ENCODE results near the gene ARL8A. TPM values are rescaled to one million over a fixed set of nuclear protein-coding genes. Genes with fewer than 3 reads are reported as not detected.

The ARL8A gene
- polyA plus RNA-seq, 1 donor (not counting 4 experiments of a cell fraction or from before 2014, with no cell fraction given): 58.6 TPM

DNA sequence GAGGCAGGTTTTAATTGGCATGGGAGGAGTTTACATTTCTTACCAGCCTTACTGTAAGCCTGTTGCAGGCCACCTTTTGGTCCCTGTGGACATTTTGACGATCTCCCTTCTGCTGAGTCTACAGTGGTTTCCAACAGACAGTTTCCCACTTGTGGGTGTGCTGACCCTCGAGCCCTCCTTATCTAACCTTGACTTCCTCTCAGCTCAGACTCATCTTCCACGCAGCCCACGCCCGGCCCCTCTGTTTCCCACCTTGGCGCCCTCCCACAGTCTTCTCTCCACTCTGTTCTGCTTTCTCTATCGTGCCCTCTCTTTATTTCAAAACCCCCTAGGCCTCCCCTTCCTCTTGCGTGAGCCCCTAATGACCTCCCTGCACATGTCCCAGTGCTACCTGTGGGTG is 6.1 kb upstream of the ARL8A start:
- Histone ChIP-seq H3K36me3 (ENCODE audit: control insufficient read depth in 2 of 2, extremely low read depth in 1 of 2, insufficient read depth in 2 of 2, low read length in 2 of 2) (no peaks in the 10 kb centered on the region), H3K9ac (ENCODE audit: control insufficient read depth, extremely low read depth, insufficient read depth, low read length) (no peak overlapping the region), H3K9me1 (ENCODE audit: control insufficient read depth, extremely low read depth, insufficient read depth, low read length) (no peaks in the 10 kb centered on the region), H3K27ac (ENCODE audit: control insufficient read depth, insufficient read depth, low read length) (no peak overlapping the region), H3K4me3 (ENCODE audit: control insufficient read depth in 2 of 3, extremely low read depth in 1 of 3, insufficient read depth in 2 of 3, low read depth in 1 of 3, low read length in 3 of 3) (no peak overlapping the region), H3K79me2 (ENCODE audit: control insufficient read depth, insufficient read depth, low read length) (no peaks in the 10 kb centered on the region), H2AFZ (ENCODE audit: control insufficient read depth, low read length) (no peak overlapping the region), H3K4me1 (ENCODE audit: control insufficient read depth, extremely low read depth, insufficient read depth, low read length) (peaks cover under 1% of the 10 kb centered on the region), H3K4me2 (ENCODE audit: control insufficient read depth, extremely low read depth, insufficient read depth, low read depth, low read length) (no peak overlapping the region), H3K9me3 (ENCODE audit: control insufficient read depth, low read depth, low read length) (no peaks in the 10 kb centered on the region), H4K20me1 (ENCODE audit: control insufficient read depth, extremely low read depth, insufficient read depth, low read length) (no peaks in the 10 kb centered on the region), H3K27me3 (ENCODE audit: control insufficient read depth, extremely low read depth, insufficient read depth, low read length) (no peaks in the 10 kb centered on the region)
- dilution Hi-C loops (cut with MboI; ENCODE audit: extremely low pct_ligation_motif_present, low sequenced_read_pairs): no loop called here
- DNase-seq (ENCODE audit: low read depth, low spot score) (no peak), FAIRE-seq (no peak)
- TF ChIP-seq, protein P1, sequence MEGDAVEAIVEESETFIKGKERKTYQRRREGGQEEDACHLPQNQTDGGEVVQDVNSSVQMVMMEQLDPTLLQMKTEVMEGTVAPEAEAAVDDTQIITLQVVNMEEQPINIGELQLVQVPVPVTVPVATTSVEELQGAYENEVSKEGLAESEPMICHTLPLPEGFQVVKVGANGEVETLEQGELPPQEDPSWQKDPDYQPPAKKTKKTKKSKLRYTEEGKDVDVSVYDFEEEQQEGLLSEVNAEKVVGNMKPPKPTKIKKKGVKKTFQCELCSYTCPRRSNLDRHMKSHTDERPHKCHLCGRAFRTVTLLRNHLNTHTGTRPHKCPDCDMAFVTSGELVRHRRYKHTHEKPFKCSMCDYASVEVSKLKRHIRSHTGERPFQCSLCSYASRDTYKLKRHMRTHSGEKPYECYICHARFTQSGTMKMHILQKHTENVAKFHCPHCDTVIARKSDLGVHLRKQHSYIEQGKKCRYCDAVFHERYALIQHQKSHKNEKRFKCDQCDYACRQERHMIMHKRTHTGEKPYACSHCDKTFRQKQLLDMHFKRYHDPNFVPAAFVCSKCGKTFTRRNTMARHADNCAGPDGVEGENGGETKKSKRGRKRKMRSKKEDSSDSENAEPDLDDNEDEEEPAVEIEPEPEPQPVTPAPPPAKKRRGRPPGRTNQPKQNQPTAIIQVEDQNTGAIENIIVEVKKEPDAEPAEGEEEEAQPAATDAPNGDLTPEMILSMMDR (optimal IDR thresholded peaks at IDR 0.05 in 1 of 3, IDR thresholded peaks at IDR 0.05 in 1 of 3, conservative IDR thresholded peaks at IDR 0.05 in 1 of 3; ENCODE audit: extremely low read depth in 1 of 3, insufficient read depth in 2 of 3, low read length in 3 of 3): no peak
- no peak for TF ChIP-seq EZH2 (IDR thresholded peaks at IDR 0.05; ENCODE audit: low read length)

DNA sequence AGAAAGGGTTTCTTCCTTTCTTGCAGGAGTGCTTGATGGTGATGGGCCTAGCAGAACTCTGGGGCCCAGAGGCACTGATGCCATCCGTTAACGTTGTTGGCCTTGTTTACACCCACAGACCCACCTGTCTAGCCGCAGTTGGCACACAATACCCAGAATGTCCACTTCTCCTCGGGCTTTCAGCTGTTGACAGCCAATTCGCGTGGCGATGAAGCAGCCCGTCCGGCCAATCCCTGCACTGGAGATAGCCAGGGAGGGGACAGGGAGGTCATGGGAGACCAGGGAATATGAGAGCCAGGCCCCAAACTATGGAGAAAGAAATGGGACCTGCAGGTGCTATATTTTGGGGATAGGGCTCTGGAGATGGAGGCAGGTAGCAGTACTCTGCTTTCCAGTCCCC is 5.7 kb upstream of the ARL8A start:
- Histone ChIP-seq H3K27ac (ENCODE audit: control insufficient read depth, insufficient read depth, low read length) (no peak overlapping the region), H3K9ac (ENCODE audit: control insufficient read depth, extremely low read depth, insufficient read depth, low read length) (no peak overlapping the region), H3K36me3 (ENCODE audit: control insufficient read depth in 2 of 2, extremely low read depth in 1 of 2, insufficient read depth in 2 of 2, low read length in 2 of 2) (no peaks in the 10 kb centered on the region), H3K4me2 (ENCODE audit: control insufficient read depth, extremely low read depth, insufficient read depth, low read depth, low read length) (no peak overlapping the region), H4K20me1 (ENCODE audit: control insufficient read depth, extremely low read depth, insufficient read depth, low read length) (no peaks in the 10 kb centered on the region), H3K27me3 (ENCODE audit: control insufficient read depth, extremely low read depth, insufficient read depth, low read length) (no peaks in the 10 kb centered on the region), H3K4me1 (ENCODE audit: control insufficient read depth, extremely low read depth, insufficient read depth, low read length) (peaks cover 4% of the 10 kb centered on the region), H3K4me3 (ENCODE audit: control insufficient read depth in 2 of 3, extremely low read depth in 1 of 3, insufficient read depth in 2 of 3, low read depth in 1 of 3, low read length in 3 of 3) (no peak overlapping the region), H2AFZ (ENCODE audit: control insufficient read depth, low read length) (no peak overlapping the region), H3K9me3 (ENCODE audit: control insufficient read depth, low read depth, low read length) (no peaks in the 10 kb centered on the region), H3K79me2 (ENCODE audit: control insufficient read depth, insufficient read depth, low read length) (no peaks in the 10 kb centered on the region), H3K9me1 (ENCODE audit: control insufficient read depth, extremely low read depth, insufficient read depth, low read length) (no peaks in the 10 kb centered on the region)
- no peak for FAIRE-seq
- no peak for DNase-seq (ENCODE audit: low read depth, low spot score)
- TF ChIP-seq EZH2 (IDR thresholded peaks at IDR 0.05; ENCODE audit: low read length): no peak
- TF ChIP-seq, protein P1 (optimal IDR thresholded peaks at IDR 0.05 in 1 of 3, IDR thresholded peaks at IDR 0.05 in 1 of 3, conservative IDR thresholded peaks at IDR 0.05 in 1 of 3; ENCODE audit: extremely low read depth in 1 of 3, insufficient read depth in 2 of 3, low read length in 3 of 3): no peak
- dilution Hi-C loops (cut with MboI; ENCODE audit: extremely low pct_ligation_motif_present, low sequenced_read_pairs): no loop called here
